HG02885 (cell line): ENCODE measurements around the gene ULK4.
"Not testable (repeated sequence)": the region's sequence is repeated elsewhere in the genome, so short reads cannot be mapped to it uniquely, and the experiment has no call there.

Experiments
- ATAC-seq: cut with Tn5 transposase; IDR thresholded peaks from one replicate; pipeline ENCODE4 v1.9.1; 2021; ENCODE audit warnings: mild to moderate bottlenecking; ENCODE audit not compliant: unreplicated experiment, poor library complexity

The ULK4 gene

DNA sequence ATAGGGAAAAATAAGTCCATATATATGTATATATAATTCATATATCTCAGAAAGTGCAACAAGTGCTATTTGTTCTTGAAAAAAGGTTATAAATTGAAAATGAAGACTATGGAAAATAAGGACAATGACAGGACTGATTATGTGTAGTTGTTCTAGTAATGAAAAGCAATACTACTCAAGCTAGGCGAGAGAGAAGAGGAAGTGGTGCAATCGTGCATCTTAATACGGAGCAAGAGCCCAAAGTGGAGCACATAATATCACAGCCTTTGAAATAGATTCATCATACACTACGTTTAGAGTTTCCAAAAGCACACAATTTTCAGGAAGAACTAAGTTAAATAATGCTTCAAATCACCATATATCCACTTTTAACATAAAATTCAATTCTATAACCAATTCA lies 87.9 kb downstream of the ULK4 start:
- no peak for ATAC-seq

DNA sequence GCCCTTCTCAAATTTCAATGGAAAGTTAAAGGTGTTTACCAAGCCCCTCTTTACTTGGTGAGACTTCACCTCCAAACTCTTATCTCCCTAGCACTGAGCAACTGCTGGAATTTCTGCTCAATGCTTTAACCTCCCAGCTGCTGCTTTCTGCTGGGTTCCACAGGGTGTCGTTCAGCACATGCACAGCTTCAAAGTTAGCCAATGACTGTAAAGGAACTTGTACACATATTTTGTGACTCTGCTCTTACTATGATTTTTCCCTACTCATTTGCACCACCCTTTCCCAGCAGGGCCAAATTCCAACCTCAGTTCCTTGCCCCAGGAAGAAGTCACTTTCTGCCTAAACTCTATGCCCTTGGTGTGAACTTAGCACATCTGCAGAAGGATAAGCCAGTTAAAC lies 89.7 kb downstream of the ULK4 start:
- ATAC-seq = no peak

DNA sequence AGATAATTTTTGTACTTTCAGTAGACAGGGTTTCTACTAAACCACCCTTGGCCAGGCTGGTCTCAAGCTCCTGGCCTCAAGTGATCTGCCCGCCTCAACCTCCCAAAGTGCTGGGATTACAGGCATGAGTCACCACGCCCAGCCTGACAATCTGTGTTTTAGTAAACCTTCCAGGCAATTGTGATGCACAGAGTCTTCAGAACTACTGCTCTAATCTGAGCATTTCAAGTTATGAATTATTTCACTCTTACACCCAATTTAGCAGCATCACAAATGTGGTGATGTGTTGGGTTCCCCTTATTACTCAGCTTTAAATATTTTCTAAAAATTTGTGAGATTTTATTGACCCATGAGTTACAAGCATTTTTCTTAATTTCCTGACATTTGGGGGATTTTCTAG lies 94.4 kb downstream of the ULK4 start:
- no peak for ATAC-seq

DNA sequence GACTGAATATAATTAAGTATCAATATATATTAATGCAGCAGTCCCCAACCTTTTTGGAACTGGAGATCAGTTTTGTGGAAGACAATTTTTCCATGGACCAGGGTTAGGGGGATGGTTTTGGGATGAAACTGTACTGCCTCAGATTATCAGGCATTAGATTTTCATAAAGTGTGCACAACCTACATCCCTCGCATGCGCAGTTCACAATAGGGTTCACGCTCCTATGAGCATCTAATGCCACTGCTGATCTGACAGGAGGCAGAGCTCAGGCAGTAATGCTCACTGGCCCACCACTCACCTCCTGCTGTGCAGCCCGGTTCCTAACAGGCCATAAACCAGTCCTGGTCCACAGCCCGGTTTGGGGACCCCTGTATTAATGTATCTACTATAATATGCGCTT lies 95.6 kb downstream of the ULK4 start:
- no peak for ATAC-seq

DNA sequence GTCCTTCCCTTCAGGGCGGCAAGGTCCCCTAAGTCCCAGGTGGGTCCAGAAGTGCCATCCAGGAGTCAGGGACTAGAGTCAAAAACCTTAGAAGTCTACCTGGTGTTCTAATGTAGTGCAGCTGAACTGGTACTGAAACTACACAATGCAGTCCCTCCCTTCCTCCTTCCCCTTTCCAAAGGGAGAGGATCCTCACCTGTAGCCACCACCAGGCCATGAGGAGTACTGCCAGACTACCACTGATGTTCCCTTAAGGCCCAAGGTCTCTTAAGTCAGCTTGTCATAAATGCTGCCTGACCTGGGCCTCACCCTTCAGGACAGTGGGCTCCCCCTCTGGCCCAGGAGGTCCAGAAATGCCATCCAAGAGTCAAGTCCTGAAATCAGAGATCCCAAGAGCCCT lies 98.9 kb downstream of the ULK4 start:
- ATAC-seq = no peak

DNA sequence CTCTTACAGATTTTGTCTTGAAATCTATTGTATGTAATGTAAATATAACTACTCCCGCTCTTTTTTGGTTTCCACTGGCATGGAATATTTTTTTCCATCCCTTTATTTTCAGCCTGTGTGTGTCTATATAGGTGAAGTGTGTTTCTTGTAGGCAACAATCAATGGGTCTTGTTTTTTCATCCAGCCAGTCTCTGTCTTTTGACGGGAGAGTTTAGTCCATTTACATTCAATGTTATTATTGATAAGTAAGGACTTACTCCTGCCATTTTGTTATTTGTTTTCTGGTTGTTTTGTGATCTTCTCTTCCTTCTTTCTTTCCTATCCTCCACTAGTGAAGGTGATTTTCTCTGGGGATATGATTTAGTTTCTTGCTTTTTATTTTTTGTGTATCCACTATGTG lies 101.4 kb downstream of the ULK4 start:
- not testable (repeated sequence) for ATAC-seq

DNA sequence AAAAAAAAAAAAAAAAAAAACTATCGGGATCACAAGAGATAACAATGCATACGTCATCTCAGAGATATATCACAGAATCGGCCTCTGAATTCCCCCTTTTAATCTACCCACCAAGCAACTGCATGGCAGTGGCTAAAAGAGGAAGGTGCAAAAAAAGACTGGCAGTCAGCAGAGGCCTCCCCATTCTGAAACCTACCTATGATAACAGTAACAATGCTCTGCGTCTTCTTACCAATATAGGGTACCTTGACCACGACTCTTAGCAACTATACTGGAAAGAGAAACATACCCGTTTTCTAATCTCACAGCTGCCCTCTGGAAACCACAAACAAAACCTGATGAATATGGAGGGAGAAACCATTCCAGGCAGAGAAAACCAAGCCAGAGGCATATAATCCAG lies 106.9 kb downstream of the ULK4 start:
- ATAC-seq = no peak

DNA sequence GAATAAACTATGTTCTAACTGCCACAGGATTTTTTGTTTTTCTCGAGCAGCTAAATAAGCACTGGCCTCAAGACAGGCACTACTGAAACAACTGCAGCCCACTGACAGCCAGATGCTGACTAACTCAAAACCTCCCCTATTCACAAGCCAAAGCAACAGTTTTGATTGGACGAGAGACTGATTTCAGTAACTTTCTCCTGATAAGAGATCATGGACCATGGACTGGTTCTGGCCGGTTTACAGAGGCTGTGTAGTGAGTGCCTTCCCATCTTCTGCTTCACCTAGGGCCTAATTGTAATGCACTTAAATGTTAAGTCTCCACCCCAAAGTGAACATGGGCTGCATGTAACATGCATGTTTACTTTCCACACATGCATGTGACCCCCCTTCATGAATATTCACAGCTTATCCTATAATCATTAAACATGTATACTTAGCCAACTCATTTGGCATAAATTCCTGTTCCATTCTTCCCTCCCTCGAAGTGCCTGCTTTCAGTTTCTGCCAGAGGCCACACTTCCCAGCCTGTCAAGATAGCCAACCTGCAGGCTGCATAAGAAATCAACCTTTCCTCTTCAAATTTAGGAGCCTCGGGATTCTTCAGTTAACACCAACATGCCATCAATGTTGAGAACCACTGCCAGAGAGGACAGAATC lies 108.2 kb downstream of the ULK4 start:
- ATAC-seq = no peak

DNA sequence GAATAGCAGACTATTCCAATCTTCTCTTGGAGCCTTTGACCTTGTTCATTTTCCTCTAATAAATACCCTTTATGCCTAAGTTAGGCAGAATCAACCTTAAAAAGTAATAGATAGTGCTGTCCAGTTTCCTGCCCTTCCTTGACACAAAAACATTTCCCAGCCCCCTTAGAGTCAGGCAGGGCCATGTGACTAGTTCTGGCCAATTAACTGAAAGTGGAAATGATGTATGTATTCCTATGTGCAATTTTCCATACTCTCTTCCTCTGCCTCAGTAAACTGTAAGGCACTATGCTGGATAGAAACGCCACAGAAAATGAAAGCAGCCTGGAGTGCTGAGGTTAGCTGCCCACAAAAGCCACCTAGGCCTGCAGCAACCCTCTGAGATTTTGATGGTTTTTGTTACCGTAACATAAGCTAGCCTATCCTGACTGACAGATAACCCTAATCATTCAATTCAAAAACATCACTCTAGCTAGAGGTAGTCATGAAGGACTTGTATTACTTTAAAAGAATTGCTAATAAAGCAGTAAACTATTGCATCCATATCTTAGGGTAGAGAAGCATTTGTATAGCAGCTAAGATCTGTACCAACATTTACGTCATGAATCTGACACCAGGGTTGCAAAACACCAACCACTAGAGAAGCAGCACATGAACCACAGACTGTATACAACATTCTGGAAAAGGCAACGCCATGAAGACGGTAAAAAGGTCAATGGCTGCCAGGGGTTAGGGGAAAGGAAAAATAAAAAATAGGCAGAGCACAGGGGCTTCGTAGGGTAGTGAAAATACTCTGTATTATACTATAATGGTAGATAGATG lies 112.9 kb downstream of the ULK4 start:
- no peak for ATAC-seq

DNA sequence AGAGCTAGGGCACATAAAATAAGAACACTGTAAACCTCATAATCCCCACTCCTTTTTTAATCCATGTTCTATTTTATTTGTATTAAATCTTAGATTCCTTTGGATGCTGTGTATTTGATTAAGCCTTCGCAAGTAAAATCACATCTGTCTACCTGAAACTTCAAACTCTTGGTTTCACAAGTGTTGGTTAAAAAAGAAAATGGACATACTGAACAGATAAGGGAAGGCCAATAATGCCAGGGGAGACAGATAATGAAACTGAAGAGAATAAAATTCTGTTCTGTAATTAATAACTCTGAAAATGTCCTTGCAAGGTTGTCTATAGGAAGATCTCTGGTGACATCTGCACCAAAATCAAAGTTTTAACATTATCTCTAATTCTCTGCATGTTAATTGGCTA lies 114.2 kb downstream of the ULK4 start:
- no peak for ATAC-seq

DNA sequence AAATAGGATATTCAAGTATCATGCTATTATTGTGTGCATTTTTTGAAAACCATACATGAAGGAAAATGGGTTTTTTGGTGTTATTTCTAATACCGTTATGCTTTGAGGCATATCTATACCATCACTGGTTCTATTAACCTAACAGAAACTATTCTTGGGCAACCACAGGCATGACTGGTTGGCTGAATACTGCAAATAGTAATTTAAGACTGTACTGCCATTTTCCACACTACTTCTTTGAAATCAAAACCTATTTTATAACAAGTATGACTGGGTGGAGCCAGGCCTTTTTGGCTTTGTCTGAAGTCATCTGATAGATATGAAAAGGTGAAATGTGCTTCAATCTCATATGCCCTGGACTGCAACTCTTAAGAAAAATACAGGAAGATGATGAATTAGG lies 115.1 kb downstream of the ULK4 start:
- ATAC-seq = peak; percentile 67

DNA sequence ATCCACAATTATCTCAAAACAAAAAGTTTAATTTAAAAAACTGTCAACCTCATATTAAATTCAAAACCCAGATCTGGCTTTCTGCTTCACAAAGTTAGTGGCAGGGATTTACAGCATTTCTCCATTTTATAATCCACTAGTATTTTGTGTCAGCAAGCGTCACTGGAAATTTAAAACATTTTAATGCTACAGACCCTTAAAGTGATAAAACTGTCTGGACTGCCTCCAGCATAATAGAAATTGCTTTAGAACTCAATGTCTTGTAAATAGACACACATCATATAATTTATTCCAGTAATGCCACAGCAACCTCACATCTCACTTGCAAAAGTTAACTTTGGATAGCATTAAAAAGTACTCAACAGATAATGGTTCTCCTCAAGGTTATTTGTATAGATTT lies 116.1 kb downstream of the ULK4 start:
- no peak for ATAC-seq

DNA sequence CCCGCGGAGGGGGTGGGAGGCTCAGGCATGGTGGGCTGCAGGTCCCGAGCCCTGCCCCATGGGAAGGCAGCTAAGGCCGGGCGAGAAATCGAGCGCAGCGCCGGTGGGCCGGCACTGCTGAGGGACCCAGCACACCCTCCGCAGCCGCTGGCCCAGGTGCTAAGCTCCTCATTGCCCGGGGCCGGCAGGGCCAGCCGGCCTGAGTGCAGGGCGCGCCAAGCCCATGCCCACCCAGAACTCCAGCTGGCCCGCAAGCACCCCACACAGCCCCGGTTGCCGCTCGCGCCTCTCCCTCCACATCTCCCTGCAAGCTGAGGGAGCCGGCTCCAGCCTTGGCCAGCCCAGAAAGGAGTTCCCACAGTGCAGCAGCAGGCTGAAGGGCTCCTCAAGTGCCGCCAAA lies 117.6 kb downstream of the ULK4 start:
- not testable (repeated sequence) for ATAC-seq

DNA sequence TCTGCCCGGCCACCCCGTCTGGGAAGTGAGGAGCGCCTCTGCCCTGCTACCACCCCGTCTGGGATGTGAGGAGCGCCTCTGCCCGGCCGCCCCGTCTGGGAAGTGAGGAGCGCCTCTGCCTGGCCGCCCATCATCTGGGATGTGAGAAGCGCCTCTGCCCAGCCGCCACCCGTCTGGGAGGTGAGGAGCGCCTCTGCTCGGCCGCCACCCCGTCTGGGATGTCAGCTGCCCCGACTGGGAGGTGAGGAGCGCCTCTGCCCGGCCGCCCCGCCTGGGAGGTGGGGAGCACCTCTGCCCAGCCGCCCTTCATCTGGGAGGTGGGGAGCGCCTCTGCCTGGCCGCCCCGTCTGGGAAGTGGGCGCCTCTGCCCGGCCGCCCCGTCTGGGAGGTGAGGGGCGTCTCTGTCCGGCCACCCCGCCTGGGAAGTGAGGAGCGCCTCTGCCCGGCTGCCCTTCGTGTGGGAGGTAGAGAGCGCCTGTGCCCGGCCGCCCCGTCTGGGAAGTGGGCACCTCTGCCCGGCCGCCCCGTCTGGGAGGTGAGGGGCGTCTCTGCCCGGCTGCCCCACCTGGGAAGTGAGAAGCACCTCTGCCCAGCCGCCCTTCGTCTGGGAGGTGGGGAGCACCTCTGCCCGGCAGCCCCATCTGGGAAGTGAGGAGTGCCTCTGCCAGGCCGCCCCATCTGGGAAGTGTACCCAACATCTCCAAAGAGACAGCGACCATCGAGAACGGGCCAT lies 120.8 kb downstream of the ULK4 start:
- not testable (repeated sequence) for ATAC-seq

DNA sequence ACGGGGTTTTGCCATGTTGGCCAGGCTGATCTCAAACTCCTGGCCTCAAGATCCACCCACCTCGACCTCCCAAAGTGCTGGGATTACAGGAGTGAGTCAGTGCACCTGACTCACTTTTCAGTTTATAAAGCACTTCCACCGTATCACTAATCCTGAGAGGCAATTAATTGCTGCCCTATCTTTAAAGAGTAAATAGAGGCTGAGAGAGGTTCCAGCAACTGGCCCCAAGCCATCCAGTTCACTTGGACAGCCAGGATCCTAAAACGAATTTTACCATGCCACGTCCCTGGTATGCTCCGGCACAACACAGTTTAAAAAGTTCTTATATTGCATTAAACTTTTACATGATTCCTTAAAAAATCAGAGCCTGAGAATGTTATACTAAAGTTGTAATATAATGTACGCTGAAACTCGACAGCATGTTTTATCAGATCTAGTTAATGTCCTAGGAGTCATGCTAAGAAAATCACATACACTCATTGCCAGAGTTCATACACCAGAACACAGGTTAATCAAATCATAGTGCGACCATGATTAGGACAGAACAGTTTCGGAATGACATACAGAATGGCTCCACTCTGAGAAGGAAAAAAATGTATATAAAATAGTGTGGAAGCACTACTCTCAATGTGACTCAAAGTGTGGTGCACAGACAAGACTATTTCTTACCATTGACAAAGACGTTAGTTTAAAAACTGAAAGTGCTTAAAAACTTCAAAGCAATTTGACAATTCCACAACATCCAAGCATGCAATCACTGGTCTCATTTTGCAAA lies 125.4 kb downstream of the ULK4 start:
- ATAC-seq = peak; percentile 90

DNA sequence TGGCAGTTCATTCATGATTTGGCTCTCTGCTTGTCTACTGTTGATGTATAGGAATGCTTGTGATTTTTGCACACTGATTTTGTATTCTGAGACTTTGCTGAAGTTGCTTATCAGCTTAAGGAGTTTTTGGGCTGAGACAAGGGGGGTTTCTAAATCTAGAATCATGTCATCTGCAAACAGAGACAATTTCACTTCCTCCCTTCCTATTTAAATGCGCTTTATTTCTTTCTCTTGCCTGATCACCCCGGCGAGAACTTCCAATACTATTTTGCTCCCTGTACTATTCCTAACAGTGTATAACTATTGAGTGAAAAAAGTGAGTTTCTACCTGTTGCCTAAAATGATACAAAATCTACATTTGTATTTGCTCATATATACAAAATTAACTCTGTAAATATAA lies 128.3 kb downstream of the ULK4 start:
- no peak for ATAC-seq

DNA sequence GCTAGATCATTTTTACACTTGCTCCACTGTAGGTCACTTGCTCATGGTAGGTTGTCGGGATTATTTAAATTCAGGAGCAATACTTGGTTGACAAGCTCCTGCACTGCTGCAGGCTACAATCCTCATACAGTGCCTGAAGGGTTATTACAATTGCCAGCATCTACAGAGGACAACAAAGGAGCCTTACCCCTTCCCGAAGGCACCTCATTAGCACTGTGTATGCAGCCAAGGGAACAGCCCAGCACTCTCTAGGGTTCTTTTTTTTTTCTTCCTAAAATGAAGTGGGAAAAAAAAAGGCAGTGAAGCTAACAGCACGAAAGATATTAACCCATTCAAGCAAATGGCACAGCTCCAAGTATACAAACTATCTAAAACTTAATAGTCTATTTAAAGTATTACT lies 142.7 kb downstream of the ULK4 start:
- ATAC-seq = no peak

DNA sequence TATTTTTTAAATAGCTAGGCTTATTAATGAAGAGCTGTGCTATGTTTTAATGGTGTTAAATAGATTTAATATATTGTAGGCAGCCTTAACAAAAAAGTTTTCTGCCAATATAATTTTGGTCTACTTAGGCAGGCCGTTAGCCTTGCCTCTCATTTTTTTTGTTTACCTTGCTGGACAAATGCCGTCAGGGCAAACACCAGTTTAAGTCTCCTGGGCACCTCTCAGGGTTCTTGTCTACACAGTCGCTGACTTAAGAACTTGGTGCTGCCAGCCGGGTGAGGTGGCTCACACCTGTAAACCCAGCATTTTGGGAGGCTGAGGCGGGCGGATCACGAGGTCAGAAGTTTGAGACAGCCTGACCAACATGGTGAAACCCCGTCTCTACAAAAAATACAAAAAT lies 153.3 kb downstream of the ULK4 start:
- no peak for ATAC-seq

DNA sequence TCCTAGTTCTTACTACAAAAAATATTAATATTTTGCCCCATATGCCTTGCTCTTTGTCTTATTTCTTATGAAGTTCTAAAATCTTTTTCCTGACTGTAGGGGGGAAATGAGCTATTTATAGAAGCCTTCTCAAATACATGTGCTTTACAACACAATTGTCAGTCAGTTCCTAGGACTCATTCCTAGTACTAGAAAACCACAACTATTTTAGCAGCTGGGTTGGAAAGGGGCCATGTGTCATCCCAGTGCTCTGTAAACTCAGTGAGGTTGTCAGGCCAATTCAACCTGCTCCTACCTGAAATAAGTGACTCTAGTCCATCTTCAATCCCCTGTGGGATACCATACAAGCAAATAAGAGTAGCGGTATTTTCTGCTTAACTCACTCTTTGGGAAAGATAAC lies 153.8 kb downstream of the ULK4 start:
- no peak for ATAC-seq

DNA sequence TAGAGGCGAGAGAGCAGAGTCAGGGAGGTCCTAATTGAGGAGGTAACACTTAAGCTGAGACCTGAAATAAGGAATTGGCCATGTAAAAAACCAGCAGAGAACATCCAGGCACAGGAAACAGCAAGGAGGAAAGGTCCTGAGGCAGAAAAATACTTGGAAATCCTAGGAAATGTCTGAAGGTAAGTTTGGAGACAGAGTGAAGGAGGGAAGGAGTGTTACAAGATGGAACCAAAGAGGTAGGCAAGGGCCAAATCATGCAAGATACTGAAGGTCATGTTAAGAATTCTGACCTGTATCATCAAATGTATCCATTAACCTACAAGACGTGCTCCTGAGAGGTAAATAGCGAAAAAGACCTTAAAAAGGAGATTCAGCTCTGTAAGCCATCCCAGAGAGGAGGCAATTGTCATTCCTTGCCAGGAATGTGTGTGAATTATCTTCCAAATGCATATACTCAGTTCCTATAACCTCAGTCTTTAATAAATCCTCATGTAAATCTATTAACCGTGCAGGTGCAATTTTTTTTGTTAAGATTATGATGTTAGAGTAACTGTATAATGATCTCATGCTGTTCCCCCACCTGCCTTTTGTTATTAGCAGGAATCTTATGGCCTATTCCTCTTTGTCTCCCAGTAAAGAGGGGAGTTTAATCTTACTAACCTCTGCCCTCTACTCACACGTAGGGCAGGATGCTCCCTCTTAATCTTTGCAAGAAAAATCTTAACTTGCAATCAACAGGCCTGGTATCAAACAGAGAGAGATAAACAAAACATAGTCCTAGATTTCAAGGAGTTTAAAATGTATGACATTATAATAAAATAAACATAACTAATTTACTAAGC lies 166.9 kb downstream of the ULK4 start:
- no peak for ATAC-seq
